Measurements from ENCODE around the gene SMAD5. TPM values are rescaled to one million over a fixed set of nuclear protein-coding genes. Genes with fewer than 3 reads are reported as not detected.

The SMAD5 gene
- total RNA-seq, 1 donor from 2014 or later: 45.9 TPM

GRCh38 chr5:136147632-136148031 lies 15.0 kb downstream of the SMAD5 start:
- DNase-seq (ENCODE audit: low spot score): no peak
- intact Hi-C loops (cut with DNase I): no loop called here

GRCh38 chr5:136149891-136150290 lies 17.2 kb downstream of the SMAD5 start:
- no peak for DNase-seq (ENCODE audit: low spot score)
- intact Hi-C loops (cut with DNase I): no loop called here

GRCh38 chr5:136153581-136154236 lies 21.1 kb downstream of the SMAD5 start:
- intact Hi-C loops (cut with DNase I): no loop called here
- no peak for DNase-seq (ENCODE audit: low spot score)

- intact Hi-C loops (cut with DNase I): no loop called here
Observed at GRCh38 chr5:136155078-136155477, 22.4 kb downstream of the SMAD5 start.

GRCh38 chr5:136155761-136156160 lies 23.1 kb downstream of the SMAD5 start:
- intact Hi-C loops (cut with DNase I): no loop called here
- no peak for DNase-seq (ENCODE audit: low spot score)

More at GRCh38 chr5:136155078-136155477, 22.4 kb downstream of the SMAD5 start:
- DNase-seq (ENCODE audit: low spot score): no peak

- intact Hi-C loops (cut with DNase I): no loop called here
- DNase-seq (ENCODE audit: low spot score): no peak
Observed at GRCh38 chr5:136157514-136157913, 24.9 kb downstream of the SMAD5 start.

GRCh38 chr5:136159457-136159856 lies 26.8 kb downstream of the SMAD5 start:
- intact Hi-C loops (cut with DNase I): no loop called here
- no peak for DNase-seq (ENCODE audit: low spot score)

- intact Hi-C loops (cut with DNase I): no loop called here
Observed at GRCh38 chr5:136162008-136162407, 29.4 kb downstream of the SMAD5 start.

GRCh38 chr5:136164226-136164625 lies 31.6 kb downstream of the SMAD5 start:
- DNase-seq (ENCODE audit: low spot score): no peak
- intact Hi-C loops (cut with DNase I): no loop called here

More at GRCh38 chr5:136162008-136162407, 29.4 kb downstream of the SMAD5 start:
- DNase-seq (ENCODE audit: low spot score): no peak

- intact Hi-C loops (cut with DNase I): no loop called here
Observed at GRCh38 chr5:136166909-136167308, 34.3 kb downstream of the SMAD5 start.

GRCh38 chr5:136169218-136169617 lies 36.6 kb downstream of the SMAD5 start:
- intact Hi-C loops (cut with DNase I): no loop called here
- DNase-seq (ENCODE audit: low spot score): no peak

More at GRCh38 chr5:136166909-136167308, 34.3 kb downstream of the SMAD5 start:
- no peak for DNase-seq (ENCODE audit: low spot score)

GRCh38 chr5:136174021-136174659 lies 41.5 kb downstream of the SMAD5 start:
- intact Hi-C loops (cut with DNase I): loop anchor here (5.0 kb wide), 2 partner anchors 87 to 227 kb away; no protein-coding TSS in a partner anchor
- DNase-seq (ENCODE audit: low spot score): no peak

GRCh38 chr5:136182618-136183017 lies 50.0 kb downstream of the SMAD5 start:
- intact Hi-C loops (cut with DNase I): no loop called here
- DNase-seq (ENCODE audit: low spot score): no peak

GRCh38 chr5:136185974-136186665 lies 53.5 kb downstream of the SMAD5 start:
- intact Hi-C loops (cut with DNase I): no loop called here
- no peak for DNase-seq (ENCODE audit: low spot score)

- intact Hi-C loops (cut with DNase I): no loop called here
- DNase-seq (ENCODE audit: low spot score): no peak
Observed at GRCh38 chr5:136186796-136187195, 54.2 kb downstream of the SMAD5 start.

GRCh38 chr5:136188859-136189258 lies 56.2 kb downstream of the SMAD5 start:
- no peak for DNase-seq (ENCODE audit: low spot score)
- intact Hi-C loops (cut with DNase I): no loop called here

GRCh38 chr5:136190091-136190720 lies 57.6 kb downstream of the SMAD5 start:
- intact Hi-C loops (cut with DNase I): no loop called here
- DNase-seq (ENCODE audit: low spot score): no peak

- intact Hi-C loops (cut with DNase I): no loop called here
- no peak for DNase-seq (ENCODE audit: low spot score)
Observed at GRCh38 chr5:136190904-136191303, 58.3 kb downstream of the SMAD5 start.

GRCh38 chr5:136191304-136192014 lies 58.8 kb downstream of the SMAD5 start:
- intact Hi-C loops (cut with DNase I): no loop called here
- no peak for DNase-seq (ENCODE audit: low spot score)
